NOMO-1 treated with dmso at 0.1 percent for 144 hours (cell line): ENCODE results near the gene SAMM50.

Source experiments
- DNase-seq: peaks from one replicate; lab custom pipeline; 2025; ENCODE audit not compliant: unreplicated experiment; lab: John Stamatoyannopoulos, UW

SAMM50 gene

GRCh38 chr22:43945632-43946383 is 9.4 kb upstream of the SAMM50 start:
- peak; percentile 43 for DNase-seq

DNA sequence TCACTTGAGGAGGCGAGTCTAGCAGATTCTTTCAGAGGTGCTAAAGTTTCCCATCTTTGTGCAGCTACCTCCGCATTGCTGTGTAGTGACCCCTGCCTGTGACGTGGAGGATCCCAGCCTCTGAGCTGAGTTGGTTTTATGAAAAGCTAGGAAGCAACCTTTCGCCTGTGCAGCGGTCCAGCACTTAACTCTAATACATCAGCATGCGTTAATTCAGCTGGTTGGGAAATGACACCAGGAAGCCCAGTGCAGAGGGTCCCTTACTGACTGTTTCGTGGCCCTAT is 8.9 kb upstream of the SAMM50 start:
- DNase-seq = no peak

GRCh38 chr22:43948836-43949406 is 6.3 kb upstream of the SAMM50 start:
- DNase-seq = no peak

- no peak for DNase-seq
These were observed 3.9 kb upstream of the SAMM50 start for GRCh38 chr22:43951391-43951790.

- DNase-seq = no peak
These were observed 3.3 kb upstream of the SAMM50 start for GRCh38 chr22:43951966-43952365.

DNA sequence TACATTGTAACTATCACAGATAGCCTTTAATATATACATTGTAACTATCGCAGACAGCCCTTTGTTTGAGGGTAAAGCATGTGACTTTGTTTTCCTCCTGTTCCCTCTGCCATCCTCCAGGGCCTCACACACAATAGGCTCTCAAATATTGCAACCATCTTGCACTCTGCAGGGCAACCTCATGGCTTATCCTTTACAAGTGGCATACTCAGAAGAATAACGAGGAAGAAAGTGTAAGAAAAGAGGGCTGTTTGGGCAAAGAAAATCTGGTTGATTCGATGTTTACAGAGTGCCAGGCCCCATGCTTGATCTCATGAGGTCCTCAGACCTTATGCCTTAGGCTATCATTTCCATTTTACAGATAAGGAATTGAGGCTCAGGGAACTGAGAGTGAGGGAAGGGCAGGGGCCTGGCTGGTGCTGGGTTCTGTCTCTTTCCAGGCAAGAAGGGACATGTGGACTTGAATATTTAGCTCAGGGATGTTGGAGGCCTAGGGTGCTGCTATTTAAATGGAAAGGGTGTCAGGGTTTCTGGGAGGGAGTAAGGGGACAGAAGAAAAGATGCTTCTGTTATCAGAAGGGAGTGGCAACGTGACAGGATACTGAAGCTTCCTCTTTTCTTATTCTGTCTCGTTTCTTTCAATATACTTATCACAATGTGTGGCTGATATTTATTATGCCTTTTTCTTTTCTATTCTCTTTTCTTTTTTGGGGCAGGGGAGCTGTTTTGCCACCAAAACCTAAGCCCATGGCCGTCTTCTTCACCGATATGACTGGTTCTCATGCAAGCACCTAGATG is 1.1 kb upstream of the SAMM50 start:
- DNase-seq = no peak

DNA sequence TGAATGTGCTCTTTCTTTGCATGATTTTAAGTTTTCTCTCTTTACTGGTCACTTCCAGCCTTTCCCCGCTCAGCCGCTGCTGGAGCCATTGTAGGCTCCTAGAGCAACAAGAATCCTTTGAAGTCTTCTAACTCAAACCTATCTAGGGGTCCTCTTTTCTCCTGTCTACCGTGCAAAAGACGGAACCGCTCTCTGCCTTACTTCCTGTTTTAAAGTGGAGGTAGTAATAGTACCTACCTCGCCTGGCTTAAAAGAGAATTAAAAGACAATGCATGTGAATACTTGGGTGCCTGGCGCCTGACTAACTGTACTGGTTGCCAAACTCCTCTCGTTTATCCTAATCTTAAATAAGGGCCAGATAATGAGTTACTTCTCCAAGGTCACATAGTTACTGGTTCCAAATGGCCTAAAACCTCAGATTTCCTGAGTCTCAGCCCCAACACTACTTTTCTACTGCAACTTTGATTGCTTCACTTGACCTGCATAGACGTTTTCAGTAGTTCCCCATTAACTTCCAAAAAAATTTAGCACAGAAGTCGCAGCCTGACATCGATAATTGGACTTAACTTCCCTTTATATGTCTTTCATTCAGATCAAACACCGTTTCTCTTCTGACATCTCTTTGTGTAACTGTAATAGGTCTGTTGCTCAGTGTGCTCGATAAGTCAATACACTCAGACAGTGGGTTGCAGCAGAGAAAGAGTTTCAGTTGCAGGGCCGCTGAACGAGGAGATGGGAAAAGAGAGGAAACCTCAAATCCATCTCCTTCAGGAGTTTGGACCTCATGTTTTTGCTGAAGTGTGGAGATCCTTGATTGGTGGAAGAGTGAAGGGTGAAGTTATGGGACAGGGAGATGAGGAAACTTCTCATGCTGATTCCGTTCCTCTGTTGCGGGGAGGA is 891 bp downstream of the SAMM50 start:
- peak; percentile 73 for DNase-seq

DNA sequence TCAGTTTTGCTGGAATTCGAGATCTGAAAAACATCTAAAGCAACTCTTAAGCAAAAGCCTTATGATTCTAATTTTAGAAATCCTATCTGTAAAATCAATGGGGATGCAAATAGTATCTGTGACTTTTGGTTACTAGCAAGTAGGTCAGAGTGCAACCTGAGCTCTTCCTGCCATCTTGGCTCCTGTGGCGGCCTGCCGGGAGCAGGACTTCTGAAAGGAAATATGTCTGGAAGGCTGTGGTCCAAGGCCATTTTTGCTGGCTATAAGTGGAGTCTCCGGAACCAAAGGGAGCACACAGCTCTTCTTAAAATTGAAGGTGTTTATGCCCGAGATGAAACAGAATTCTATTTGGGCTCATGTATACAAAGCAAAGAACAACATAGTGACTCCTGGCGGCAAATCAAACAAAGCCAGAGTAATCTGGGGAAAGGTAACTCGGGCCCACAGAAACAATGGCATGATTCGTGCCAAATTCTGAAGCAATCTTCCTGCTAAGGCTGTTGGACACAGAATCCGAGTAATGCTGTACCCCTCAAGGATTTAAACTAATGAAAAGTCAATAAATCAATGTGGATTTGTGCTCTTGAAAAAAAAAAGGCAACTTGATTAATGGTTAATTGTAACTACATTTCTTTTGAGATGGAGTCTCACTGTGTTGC is 1.7 kb downstream of the SAMM50 start:
- no peak for DNase-seq

DNA sequence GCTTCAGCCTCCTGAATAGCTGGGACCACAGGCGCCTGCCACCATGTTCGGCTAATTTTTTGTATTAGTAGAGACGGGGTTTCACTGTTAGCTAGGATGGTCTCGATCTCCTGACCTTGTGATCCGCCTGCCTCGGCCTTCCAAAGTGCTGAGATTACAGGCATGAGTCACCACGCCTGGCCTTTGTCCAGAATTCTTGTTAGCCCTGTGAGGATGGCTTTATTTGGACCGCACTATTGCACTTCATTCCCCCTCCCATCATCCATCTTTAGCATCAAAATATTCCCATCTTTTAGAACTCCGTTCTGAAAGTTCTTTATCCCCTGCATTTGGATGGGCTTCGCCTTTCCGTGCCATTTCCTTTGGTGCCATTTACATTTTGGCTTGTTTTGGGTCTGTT is 2.6 kb downstream of the SAMM50 start:
- DNase-seq = no peak

DNA sequence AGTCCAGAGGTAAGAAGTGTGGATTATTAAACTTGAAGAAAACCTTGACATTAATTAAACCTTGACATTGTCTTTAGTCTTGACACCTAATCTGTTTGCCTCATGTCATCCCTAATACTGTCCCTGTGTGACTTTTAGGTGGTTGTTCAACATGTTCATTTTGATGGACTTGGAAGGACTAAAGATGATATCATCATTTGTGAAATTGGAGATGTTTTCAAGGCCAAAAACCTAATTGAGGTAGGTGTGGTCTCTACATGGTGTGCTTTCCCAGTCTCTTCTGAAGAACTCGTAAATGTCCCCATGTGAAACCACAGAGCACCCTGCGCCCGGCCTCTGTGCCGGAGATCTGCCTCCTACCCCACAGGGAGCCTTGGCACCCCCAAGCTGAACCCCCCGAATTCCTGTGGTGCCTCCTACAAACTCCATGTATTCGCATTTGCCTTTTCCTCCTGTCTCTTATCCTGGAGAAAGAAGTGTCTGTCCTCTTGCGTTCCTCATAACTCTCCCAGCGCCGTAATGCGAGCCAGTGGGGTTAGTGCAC is 9.1 kb downstream of the SAMM50 start:
- DNase-seq = no peak

DNA sequence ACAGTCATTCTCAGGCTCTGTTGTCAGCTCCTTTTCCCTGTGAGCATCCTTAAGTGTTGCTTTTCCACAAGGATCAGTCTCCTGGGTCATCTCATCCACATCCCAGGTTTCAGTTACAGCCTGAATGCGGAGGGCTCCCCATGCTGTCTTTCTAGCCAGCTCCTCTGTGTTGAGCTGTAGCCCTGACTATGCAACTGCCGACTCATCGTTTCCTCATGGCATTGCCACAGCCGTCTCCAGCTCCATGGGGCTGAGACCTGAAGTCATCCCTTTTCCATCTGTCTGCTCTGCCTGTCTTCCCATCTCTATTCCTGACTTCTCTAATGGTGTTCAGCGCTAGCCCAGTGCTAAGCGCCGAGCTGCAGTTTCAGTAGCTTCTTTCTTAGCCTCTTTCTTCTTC is 11.8 kb downstream of the SAMM50 start:
- DNase-seq = no peak

GRCh38 chr22:43968614-43969013 is 13.4 kb downstream of the SAMM50 start:
- DNase-seq = no peak

DNA sequence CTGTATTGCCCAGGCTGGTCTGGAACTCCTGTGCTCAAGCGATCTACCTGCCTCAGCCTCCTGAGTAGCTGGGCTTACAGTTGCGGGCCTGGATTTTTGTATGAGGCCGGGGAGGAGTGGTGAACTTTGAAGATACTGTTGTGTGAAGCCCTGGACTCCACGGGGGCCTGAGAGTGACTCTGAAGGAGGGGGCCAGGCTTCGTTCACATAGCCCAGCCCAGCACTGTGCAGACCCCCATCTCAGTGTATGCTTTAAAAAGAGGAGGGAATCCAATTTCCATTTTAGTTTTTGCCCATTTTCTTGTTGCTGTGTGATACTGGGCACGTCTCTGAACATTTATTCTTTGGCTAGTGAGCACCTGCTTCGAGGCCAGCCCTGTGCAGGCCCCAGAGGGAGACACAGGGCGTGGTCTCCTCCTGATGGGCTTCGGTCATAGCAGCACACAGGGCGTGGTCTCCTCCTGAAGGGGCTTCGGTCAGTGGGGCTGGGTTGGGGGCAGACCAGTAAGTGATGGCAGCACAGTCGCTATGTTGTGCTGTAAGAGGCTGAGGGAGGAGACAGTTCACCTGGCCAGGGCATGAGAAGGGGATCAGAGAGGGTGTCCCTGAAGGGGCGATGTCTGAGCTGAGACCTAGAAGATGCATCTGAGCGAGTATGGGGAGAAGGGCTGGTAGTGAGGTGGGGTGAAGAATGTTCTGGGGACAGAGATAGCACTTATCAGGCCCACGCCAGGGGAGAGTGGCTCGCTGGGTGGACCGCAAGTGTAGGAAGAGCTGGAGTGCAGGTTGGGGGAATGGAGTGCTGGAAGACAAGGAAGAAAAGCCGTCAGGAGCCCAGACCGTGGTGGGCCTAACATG is 14.0 kb downstream of the SAMM50 start:
- DNase-seq = no peak

- DNase-seq = no peak
These were observed 14.9 kb downstream of the SAMM50 start for GRCh38 chr22:43969989-43970755.

GRCh38 chr22:43971112-43971511 is 15.9 kb downstream of the SAMM50 start:
- DNase-seq = no peak

DNA sequence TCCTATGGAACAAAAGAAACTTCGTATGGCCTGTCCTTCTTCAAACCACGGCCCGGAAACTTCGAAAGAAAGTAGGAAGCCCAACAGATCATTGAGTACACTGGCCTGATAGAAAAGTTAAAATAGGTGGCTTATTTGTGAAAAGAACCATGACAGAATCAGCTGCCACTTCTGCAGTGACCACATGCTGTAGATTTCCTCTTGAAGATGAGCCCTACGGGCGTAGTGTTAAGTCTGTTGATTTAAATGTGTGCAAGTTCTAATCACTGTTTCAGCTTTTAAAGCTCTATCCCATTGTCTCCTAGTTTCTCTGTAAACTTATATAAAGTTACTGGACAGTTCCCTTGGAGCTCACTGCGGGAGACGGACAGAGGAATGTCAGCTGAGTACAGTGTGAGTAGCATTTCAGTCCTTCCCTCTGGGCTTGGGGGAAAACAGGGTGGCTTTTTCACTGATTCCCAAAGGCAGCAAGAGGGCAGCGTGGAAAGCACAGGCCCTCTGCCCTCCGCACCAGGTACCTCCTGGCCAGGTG is 17.8 kb downstream of the SAMM50 start:
- DNase-seq = no peak

- no peak for DNase-seq
These were observed 18.8 kb downstream of the SAMM50 start for GRCh38 chr22:43974028-43974545.

GRCh38 chr22:43975041-43975440 is 19.8 kb downstream of the SAMM50 start:
- no peak for DNase-seq
